HCT116 (cell line): ENCODE data around the gene ARRDC2. TPM values are rescaled to one million over a fixed set of nuclear protein-coding genes. Genes with fewer than 3 reads are reported as not detected.
"Not testable (repeated sequence)": the region's sequence is repeated elsewhere in the genome, so short reads cannot be mapped to it uniquely, and the experiment has no call there.

ENCODE experiments used
- ATAC-seq: fragments of 200-7000 bp; cut with Tn5 transposase; 2 replicates; pipeline ENCODE4 v1.9.1; 2020; ENCODE audit warnings: mild to moderate bottlenecking, moderate library complexity
- BruUV-seq: library from RNA; stranded (reverse); fragments of 400-500 nt; replicated peaks from 2 replicates; lab custom pipeline; 2021; lab: Mats Ljungman, UMichigan
- CTCF ChIA-PET: fragments of 300-600 bp; sonication (Branson Sonifier 250); formaldehyde crosslinking; loops from one replicate; lab custom pipeline; 2021; ENCODE audit warnings: antibody characterized with exemption; lab: Charles Lee
- POLR2A ChIA-PET: fragments of 300-600, 350-600 bp; sonication (Branson Sonifier 250); formaldehyde crosslinking; loops from one replicate; lab custom pipeline; 2021; ENCODE audit warnings: antibody characterized with exemption; lab: Charles Lee
- RAD21 ChIA-PET, 2 experiments: fragments of 300-600 bp; sonication (Branson Sonifier 250); formaldehyde crosslinking; loops; one replicate each; lab custom pipeline; 2023; ENCODE audit warnings: low total read pairs in 2 of 2; ENCODE audit not compliant: uncharacterized antibody in 2 of 2, unreplicated experiment in 2 of 2, low non-redundant PET in 1 of 2; lab: Charles Lee
- DNase-seq: peaks from one replicate; pipeline ENCODE4 v3.0.0-alpha.2; 2010; ENCODE audit warnings: low read depth, low spot score
- H2AFZ ChIP-seq: fragments of 200-600 bp; shearing (Covaris generic), sonication (generic); 2 replicates; pipeline ENCODE4 v1.6.1; 2017; ENCODE audit warnings: low read depth, mixed run types, mixed read lengths, antibody characterized with exemption, low read length; ENCODE audit not compliant: poor library complexity, severe bottlenecking
- H3K27ac ChIP-seq: 2 replicates; pipeline ENCODE4 v1.5.1; 2012; ENCODE audit warnings: low read depth, low read length
- H3K27me3 ChIP-seq: fragments of 200-600 bp; sonication (generic); 2 replicates; pipeline ENCODE4 v1.6.1; 2016; ENCODE audit warnings: mixed run types, low read length, mixed read lengths; ENCODE audit not compliant: insufficient read depth
- H3K36me3 ChIP-seq, 2 experiments: fragments of 200-500 bp in 1 of 2; fragments of 200-600 bp in 1 of 2; sonication (Bioruptor generic) in 1 of 2; sonication (generic) in 1 of 2; 2 replicates each; pipeline versions ENCODE4 v1.5.1 to v1.6.1; 2014 to 2016; ENCODE audit warnings: low read length in 2 of 2, inconsistent platforms in 1 of 2, mixed read lengths in 1 of 2, mixed run types in 1 of 2; ENCODE audit not compliant: insufficient read depth in 2 of 2, control insufficient read depth in 1 of 2
- H3K4me1 ChIP-seq, 2 experiments: fragments of 200-600 bp in 1 of 2; sonication (generic) in 1 of 2; 2 replicates each; pipeline versions ENCODE4 v1.5.1 to v1.6.1; 2012 to 2017; ENCODE audit warnings: low read length in 2 of 2, inconsistent platforms in 1 of 2, mild to moderate bottlenecking in 1 of 2, mixed read lengths in 1 of 2, mixed run types in 1 of 2, moderate library complexity in 1 of 2; ENCODE audit not compliant: insufficient read depth in 2 of 2, control insufficient read depth in 1 of 2
- H3K4me2 ChIP-seq: fragments of 200-600 bp; sonication (generic); 2 replicates; pipeline ENCODE4 v1.6.1; 2017; ENCODE audit warnings: mixed run types, low read length, mixed read lengths
- H3K4me3 ChIP-seq, 2 experiments: fragments of 200-600 bp in 1 of 2; sonication (generic) in 1 of 2; replicated peaks in 1 of 2; 2 replicates each; pipeline ENCODE4 v1.5.1; 2011 to 2016; ENCODE audit warnings: low read length in 2 of 2, control low read depth in 1 of 2, low read depth in 1 of 2, mild to moderate bottlenecking in 1 of 2, mixed read lengths in 1 of 2, mixed run types in 1 of 2
- H3K79me2 ChIP-seq: fragments of 200-600 bp; sonication (generic); 2 replicates; pipeline ENCODE4 v1.6.1; 2017; ENCODE audit warnings: mild to moderate bottlenecking, mixed run types, low read length, moderate library complexity, mixed read lengths; ENCODE audit not compliant: insufficient read depth
- H3K9ac ChIP-seq: fragments of 200-600 bp; sonication (generic); 2 replicates; pipeline ENCODE4 v1.6.1; 2016; ENCODE audit warnings: low read length, mixed read lengths
- H3K9me2 ChIP-seq: fragments of 200-600 bp; sonication (generic), shearing (Covaris generic); 2 replicates; pipeline ENCODE4 v1.6.1; 2017; ENCODE audit warnings: mixed run types, mild to moderate bottlenecking, moderate library complexity; ENCODE audit not compliant: insufficient read depth
- H3K9me3 ChIP-seq, 2 experiments: fragments of 200-500 bp in 1 of 2; fragments of 200-600 bp in 1 of 2; sonication (Bioruptor generic) in 1 of 2; sonication (generic) in 1 of 2; 2 replicates each; pipeline ENCODE4 v1.6.1; 2014 to 2017; ENCODE audit warnings: low read length in 2 of 2, mixed read lengths in 2 of 2, inconsistent platforms in 1 of 2, low read depth in 1 of 2, mild to moderate bottlenecking in 1 of 2, mixed run types in 1 of 2, moderate library complexity in 1 of 2; ENCODE audit not compliant: control insufficient read depth in 1 of 2, insufficient read depth in 1 of 2
- H4K20me1 ChIP-seq: fragments of 200-600 bp; sonication (generic), shearing (Covaris generic); 2 replicates; pipeline ENCODE4 v1.6.1; 2017; ENCODE audit warnings: mixed run types, mild to moderate bottlenecking, moderate library complexity; ENCODE audit not compliant: insufficient read depth
- CBX3 ChIP-seq: IDR thresholded peaks from 2 replicates; pipeline ENCODE4 v1.6.1; 2012; ENCODE audit warnings: low read depth
- ELF1 ChIP-seq: IDR thresholded peaks from 2 replicates; pipeline ENCODE4 v1.6.1; 2012; ENCODE audit warnings: low read depth, borderline replicate concordance
- EZH2phosphoT487 ChIP-seq: fragments of 200-600 bp; IDR thresholded peaks from 2 replicates; pipeline ENCODE4 v1.6.1; 2018; ENCODE audit warnings: antibody characterized with exemption, borderline replicate concordance
- ZNF274 ChIP-seq: fragments of 200-500 bp; sonication (Bioruptor generic); IDR thresholded peaks from 2 replicates; pipeline ENCODE4 v1.6.1; 2014; ENCODE audit warnings: mild to moderate bottlenecking, low read depth, low read length, inconsistent platforms
- intact Hi-C: fragments of 100-400 bp; cut with micrococcal nuclease; formaldehyde crosslinking; loops from 2 replicates; pipeline ENCODE4 v1.10.0; 2022
- total RNA-seq: library from RNA; stranded (reverse); gene quantifications from one replicate; pipeline ENCODE4 v1.2.1, GENCODE V29; 2021; ENCODE audit not compliant: unreplicated experiment

The ARRDC2 gene
- total RNA-seq, 1 experiment from 2014 or later, result 36.5 TPM

DNA sequence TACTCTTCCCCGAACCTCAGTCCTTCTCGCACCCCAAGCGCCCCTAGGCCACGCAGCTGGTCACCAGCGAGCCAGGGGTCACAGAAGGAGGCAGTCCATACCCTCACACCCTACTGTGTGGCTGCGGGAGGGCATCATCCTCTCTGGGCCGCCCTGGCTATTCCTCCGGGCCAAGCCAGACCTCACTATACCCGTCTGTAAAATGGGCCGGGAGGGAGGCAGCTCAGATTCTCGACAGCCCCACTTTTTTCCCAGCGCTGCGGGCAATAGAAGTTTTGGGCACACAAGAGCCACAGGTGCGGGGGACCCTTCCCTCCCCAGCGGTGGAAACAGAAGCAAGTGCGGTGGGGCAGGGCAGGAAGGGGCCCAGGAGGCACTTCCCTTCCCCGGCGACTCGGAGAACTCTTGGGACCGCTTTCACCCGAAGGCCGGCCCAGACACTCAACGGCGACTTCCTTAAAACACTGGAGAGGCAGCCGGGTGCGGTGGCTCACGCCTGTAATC, 5.6 kb upstream of the ARRDC2 start:
- intact Hi-C loops, result loop anchor here (10.0 kb wide), 1 partner anchor 152 kb away; the partner anchor contains the start of gene PIK3R2
- H3K4me2 ChIP-seq, result peak overlapping the region; percentile 94
- TF ChIP-seq ZNF274, result no peak
- no peak for TF ChIP-seq ELF1
- TF ChIP-seq EZH2phosphoT487, result no peak
- no peak for TF ChIP-seq CBX3
- no peak overlapping the region for H2AFZ ChIP-seq
- H3K79me2 ChIP-seq, result peaks cover 35% of the 10 kb centered on the region
- H3K9me3 ChIP-seq, result no peaks in the 10 kb centered on the region
- no peaks in the 10 kb centered on the region for H3K27me3 ChIP-seq
- no peaks in the 10 kb centered on the region for H3K9me2 ChIP-seq
- ChIA-PET CTCF (no interaction called here), RAD21 (interaction anchor here in 1 of 2 experiments (0.6 kb wide), 1 partner anchor 8 kb away, joined by 4 read pairs; no protein-coding TSS in a partner anchor), POLR2A (no interaction called here)
- H3K4me3 ChIP-seq, result peak overlapping the region; percentile 73 to 87
- H3K36me3 ChIP-seq, result no peaks in the 10 kb centered on the region; a peak in 1 of 4 replicates
- H4K20me1 ChIP-seq, result no peaks in the 10 kb centered on the region
- no peak for DNase-seq
- ATAC-seq, result no peak
- peak overlapping the region; percentile 97; the same call in 1 of the 2 replicates for H3K27ac ChIP-seq
- peak overlapping the region; percentile 86 for H3K9ac ChIP-seq
- peaks cover 22 to 57% of the 10 kb centered on the region in 2 experiments for H3K4me1 ChIP-seq
- BruUV-seq, result TSS peak; percentile 64

DNA sequence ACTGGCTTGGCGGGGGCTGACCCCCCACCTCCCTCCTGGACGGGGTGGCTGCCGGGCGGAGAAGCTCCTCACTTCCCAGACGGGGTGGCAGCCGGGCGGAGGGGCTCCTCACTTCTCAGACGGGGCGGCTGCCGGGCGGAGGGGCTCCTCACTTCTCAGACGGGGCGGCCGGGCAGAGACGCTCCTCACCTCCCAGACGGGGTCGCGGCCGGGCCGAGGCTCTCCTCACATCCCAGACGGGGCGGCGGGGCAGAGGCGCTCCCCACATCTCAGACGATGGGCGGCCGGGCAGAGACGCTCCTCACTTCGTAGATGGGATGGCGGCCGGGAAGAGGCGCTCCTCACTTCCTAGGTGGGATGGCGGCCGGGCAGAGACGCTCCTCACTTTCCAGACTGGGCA, 2.2 kb upstream of the ARRDC2 start:
- H3K9me2 ChIP-seq, H3K27me3 ChIP-seq, H3K4me3 ChIP-seq, H2AFZ ChIP-seq, H4K20me1 ChIP-seq, RAD21 ChIA-PET, H3K27ac ChIP-seq, H3K9me3 ChIP-seq, POLR2A ChIA-PET, H3K9ac ChIP-seq, ATAC-seq, BruUV-seq, DNase-seq, H3K4me2 ChIP-seq: not testable (repeated sequence)
- intact Hi-C loops, result loop anchor here (10.0 kb wide), 1 partner anchor 149 kb away; the partner anchor contains the start of gene PIK3R2
- Histone ChIP-seq H3K36me3 (peaks cover 14 to 24% of the 10 kb centered on the region in 2 experiments; a peak in 3 of 4 replicates), H3K4me1 (peaks cover 2 to 25% of the 10 kb centered on the region in 2 experiments; a peak in 3 of 4 replicates), H3K79me2 (peaks cover 53% of the 10 kb centered on the region)
- CTCF ChIA-PET, result interaction anchor here (0.7 to 1.1 kb wide), 2 partner anchors 55 to 245 kb away, joined by 3 read pairs; no protein-coding TSS in a partner anchor
